DMS79 treated with DMSO at 0.1 percent for 48 hours (cell line): Measurements from ENCODE around the gene ZNF423.

Source experiments
- DNase-seq: peaks from one replicate; lab custom pipeline; 2025; lab: John Stamatoyannopoulos, UW

The ZNF423 gene

DNA sequence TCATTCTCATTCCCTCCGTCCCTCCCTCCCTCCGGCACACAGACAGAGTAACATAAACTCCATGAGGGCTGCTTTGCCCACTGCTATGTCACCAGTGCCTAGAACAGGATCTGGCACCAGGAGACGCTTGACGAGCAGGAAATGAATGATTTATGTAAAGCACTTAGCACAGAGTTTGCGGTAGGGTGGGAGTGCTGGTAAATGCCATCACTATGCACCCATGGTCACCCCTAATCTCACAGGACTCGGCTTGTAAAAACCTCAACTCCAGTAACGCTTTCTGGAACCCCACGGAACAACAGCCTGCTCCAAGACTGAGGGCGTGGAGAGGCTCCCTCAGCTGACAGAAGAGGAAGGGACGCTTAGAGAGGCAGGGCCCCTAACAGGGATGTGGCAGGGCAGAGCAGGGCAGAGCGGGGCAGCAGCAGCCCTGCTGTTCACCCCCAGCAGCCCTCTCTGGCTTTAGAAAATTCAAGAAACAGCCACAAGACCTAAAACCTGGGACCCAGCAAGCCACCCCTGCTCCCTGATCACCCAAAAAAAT lies 325.4 kb downstream of the ZNF423 start:
- DNase-seq = no peak

DNA sequence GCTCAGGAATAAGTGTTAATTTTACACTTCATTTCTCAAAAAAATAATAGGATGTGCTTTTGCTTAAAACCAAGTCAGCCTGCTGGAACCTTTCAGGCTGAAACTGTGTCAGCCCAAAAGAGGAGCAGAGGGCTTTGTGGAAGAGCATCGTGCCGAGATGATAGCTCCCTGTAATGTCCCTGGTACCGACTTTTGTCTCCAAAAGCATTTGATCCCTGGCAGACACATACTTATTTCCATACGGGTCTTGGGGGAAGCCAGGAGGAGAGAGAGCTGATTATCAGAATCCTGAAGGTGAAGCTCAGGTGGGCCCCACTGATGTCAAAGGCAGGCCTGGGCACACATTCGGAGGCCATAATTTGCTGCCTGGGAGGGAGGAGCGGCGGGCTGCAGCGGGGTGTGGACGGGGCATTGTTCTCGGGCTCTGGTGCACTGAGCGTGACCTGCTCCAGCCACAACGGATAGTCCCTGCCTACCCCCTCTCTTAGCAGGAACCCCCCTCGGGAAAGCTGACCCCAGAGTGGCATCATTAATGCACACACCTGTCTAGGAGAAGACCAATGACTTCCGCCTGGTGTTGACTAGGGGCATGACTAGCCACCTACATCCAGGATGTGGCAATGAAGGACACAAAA lies 326.4 kb downstream of the ZNF423 start:
- DNase-seq = no peak

DNA sequence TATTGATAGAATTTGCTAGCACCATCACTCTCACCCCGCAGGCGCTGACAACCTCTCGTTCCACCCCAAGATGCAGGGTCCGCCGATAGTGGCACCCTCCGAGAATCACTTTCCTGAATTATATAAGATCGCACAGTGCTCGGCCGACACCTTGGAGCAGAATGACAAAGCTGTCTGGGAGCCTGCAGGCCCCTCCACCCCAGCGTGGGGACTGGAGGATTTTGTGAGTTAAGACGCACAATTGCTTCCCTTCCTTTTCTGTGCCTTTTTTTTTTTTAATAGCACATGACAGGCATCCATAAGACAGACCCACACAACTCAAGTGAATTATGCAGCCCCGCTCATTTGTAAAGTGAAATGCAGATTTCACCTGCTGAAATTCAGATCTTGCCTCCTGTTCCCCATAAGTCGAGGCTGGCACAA lies 327.0 kb downstream of the ZNF423 start:
- DNase-seq = no peak

DNA sequence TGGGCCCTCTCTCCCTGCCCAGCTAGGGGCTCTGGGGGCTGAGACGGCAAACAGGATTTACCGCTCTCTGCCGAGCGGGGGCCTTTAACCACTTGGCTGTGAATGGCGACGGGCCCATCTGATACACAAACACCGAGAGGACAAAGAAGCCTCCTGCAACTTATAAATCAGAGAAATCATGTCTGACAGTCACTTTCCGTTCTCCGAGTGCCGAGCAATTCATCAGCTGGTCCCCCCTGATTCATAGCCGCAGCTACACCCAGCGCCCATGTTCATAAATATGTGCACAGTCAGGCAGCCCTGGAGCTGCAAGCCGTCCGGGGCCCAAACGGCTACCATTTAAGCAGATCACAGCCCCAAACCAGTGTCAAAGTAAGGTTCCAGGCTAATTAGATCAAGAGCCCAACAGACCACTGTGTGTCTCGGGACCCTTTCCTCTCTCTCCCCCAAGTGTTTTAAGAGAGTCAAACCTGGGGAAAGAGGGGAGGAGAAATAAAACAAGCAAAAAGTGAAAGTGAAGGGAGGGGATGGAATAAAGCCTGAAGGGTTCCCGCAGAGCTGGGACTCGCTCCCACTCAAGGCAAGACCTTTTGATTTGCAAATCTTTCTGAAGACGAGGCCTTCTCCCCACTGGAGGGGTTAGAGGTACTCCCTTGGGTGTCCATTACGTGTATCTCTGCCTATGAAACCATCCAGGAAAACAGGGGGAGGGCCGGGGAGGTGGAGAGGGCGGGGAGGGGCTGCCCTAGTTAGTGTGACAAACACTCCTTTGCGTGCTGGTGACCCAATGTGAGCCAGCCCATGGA lies 327.6 kb downstream of the ZNF423 start:
- DNase-seq = no peak

DNA sequence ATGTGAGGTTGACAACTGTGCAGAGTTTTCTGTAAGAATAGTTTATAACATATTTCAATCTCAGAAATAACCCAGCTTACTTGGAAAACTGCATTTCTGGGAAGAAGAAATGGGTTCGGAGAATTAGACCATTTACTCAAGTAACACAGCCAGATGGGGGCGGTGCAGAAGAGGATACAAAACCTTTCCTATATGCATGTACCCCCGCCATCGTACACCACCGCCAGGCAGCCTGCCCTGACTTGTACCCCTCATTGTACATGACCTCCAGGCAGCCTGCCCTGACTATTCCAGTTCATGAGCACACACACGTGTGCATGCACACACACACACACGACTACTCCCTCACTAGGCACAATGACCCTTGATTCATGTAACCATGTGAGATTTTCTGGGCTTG lies 328.3 kb downstream of the ZNF423 start:
- no peak for DNase-seq

DNA sequence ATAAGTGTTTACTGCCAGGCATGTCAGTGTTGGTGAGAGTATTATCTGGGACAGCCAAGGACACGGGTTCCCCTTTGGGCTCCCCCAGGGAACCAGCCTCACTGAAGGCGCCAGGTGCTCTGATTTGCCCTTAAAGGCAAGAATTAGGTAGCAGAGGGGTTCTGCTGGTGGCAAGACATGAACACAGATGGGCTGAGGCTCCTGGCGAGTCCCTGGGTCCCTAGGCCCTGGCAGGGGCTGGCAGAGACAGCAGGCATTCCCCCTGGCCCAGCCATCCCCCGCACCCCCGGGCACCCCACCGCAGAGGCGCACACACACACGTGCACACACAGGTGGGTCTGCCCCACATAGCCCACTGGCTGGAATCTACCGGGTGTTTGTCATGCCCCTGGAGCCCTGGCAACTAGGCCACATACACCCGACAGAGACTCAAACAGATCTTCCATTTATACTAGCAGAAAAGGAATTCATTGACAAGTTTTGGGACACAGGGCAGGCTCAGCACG lies 329.0 kb downstream of the ZNF423 start:
- no peak for DNase-seq

DNA sequence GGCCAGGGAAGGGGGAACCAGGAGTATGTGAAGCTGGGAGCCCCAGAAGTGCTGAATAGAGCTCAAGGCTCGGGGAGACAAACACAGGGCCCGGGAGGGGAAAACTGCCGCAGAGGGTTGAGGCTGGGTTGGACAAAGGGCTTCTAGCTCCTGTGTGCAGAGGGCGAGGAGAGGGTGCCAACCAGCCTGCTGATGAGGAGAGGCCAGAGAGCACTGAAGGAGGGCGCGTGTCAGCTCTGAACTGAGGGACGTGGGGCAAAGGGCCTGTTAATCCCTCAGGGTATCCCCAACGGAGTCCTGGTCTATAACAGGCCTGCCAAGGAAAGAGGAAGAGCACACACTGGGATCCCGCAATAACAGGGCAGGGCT lies 331.0 kb downstream of the ZNF423 start:
- no peak for DNase-seq

DNA sequence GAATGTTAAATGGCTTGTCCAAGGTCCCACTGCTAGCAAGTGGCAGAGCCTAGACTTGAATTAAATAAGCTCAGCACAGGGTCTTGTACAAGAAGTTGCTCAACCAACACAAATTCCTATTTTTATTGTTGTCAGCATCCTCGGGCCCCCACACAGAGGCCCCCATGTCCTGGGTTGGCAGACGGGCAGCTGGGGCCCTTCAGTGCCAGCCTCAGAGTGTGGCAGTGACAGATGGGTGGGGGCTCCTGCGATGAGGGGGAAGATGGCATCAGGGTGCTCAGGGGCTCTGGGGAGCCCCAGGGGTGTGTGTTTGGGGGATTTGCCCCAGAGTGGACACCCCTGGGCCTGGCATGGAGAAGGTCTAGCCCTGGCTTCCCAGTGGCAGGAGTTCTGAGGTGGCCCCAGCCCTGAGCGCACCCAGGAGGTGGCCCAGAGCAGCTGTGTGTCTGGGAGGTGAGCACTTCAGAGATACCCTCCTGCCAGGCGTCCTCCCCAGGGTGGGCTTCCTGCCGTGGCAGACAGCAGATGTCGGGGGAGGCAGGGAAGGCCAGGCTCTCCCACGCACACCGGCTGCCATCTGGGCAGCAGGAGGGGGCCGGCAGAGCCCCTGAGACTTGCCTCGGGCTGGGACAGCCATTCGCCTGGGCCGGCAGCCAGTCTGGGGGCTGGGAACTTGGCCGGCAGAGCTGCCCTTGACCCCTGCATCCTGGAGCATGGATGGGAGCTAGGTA lies 331.5 kb downstream of the ZNF423 start:
- DNase-seq = no peak

DNA sequence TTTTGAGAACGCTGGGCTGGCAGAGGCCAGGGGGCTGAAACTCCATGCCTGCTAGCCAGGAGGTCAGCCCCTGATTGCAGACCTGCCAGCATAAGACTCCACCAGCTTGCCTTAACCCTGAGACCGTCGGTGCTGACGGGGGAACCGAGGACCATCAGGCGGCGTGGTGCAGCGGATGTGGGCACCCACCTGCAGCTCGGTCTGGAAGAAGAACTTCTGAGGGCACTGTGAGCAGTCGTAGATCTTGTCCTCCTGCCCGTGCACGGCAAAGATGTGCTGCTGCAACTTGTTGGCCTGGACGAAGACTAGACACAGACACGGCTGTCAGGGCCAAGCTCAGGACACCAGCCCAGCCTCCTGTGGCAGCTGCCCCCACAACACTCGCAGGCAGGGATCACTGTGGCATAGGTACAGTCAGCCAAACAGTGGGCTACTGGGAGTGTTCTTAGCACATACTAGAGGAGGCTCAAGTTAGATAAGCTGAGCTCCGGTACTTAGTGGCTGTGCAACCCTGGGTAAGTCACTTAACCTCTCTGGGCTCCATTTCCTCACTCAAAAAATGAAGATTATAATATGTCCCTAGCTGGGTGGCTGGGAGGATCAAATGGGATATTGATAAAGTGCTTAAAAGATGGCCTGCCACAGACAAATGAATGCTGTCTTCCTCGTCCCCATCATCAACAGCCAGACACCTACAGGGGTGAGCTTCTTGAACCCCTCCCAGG lies 332.3 kb downstream of the ZNF423 start:
- DNase-seq = no peak

DNA sequence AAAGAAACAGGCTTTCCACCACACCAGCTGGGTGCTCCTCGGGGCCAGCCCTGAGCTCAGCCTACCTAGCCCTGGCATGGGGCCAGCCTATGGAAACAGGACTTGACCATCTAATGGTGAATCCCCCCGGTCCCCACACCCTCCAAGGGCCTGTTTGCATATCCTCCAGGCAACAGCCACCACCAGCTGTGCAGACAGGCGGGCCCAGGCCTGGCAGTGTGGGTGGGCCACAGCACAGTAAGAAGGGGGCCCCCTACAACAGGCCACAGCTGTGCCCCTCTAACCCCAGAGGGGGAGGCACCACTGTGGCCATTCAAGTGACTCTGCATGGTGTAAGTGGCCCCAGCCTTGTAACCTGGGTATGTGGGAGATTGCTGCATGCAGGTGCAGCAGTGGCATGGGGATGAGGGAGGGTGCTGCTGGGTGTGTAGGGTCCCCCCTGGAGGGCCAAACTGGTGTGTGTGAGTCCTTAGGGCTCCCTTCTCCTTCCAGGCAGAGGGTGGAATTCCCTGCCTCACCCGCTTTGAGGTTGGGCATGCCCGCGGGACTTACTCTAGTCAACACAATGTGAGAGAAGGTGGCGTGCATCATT lies 334.1 kb downstream of the ZNF423 start:
- DNase-seq = no peak

DNA sequence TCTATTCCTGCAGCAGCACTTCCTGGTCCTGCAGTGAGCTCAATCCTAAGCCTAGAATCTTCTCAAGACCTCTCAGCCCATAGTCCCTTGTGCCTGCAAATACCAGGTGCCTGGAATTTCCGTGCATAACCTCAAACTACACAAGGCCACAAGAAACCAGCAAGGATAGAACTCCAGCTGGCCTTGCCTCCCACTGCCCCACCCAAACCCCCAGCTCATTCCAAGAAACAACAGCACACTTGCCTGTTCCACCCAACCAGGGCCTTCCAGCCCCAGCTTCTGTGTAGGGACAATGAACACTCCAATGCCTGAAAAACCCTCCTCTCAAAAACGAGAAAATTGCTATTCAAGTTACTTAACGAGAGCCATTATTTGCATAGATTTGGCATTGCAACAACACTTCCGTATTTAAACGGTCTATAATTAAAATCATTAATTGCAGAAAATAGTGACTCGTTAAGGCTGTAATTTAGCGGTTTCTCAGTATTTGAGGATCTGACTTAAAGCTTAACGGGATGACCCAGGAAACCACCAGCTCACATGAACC lies 335.3 kb downstream of the ZNF423 start:
- no peak for DNase-seq

DNA sequence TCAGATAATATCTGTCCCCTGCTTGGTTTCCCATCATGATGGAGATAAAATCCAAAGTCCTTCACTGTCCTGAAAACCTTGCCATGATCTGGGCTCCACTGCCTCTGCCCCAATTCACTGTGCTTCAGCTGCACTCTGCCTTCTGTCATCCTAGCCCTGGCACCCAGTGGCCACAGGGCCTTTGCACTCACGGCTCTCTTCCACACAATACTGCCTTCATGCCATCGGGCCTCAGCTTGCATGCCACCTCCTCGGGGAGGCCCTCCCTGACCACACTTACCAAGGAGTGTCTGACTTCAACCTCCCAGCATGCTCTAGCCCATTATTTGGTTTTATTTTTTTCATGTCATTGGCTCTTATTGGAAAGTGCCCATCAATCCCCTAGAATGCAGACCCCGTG lies 336.2 kb downstream of the ZNF423 start:
- no peak for DNase-seq

DNA sequence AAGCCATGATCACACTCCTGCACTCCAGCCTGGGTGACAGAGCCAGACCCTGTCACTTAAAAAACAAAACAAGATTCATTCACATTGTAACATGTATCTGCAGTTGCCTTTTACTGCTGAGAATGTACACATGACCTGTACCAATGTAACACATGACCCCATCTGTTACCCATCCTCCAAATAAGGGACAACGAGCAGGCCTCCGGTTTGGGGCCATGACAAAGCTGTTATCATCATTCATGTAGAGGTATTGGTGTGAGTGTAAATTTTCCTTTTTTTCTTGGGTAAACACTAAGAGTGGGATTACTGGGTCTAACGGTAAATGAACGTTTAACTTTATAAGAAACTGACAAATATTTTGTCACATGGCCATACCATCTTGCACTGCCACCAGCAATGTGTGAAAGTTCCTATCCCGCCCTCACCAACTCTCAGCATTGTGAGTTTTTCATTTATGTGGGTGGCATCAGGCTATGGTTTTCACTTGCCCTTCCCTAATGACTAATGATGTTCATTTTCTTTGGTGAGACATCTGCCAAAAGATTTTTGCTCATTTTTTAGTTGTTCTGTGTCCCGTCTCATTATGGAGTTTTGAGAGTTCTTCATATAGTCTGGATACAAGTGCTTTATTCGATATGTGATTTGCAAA lies 336.8 kb downstream of the ZNF423 start:
- DNase-seq = no peak

DNA sequence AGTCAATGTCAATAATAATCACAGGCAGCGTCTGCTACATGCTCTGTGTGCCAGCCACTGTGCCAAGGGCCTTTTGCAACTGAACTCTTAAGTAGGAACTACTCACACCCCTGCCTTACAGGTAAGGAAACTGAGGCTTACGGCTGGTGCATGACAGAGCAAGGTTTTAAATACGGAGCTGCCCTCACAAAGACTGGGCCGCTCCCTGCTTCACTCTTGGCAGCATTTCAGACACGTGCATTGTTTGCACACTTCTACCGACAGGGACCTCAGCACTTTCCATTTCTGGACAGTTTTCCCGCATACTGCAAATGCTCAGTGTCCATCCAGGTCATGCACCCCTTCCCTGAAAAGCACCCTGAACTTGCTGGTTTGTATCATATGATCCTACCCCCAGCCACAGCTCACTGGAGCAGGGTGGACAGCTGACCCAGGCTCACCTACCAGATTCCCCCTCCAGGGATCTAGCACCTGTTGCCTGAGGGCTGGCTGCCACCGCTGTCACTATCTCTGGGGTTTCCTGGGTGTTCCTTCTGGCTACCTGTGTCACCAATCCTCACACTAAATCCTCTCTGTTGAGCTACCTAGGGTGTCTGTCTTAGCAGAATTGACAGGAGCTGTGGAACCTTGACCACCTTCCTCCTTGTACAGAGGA lies 339.4 kb downstream of the ZNF423 start:
- no peak for DNase-seq

DNA sequence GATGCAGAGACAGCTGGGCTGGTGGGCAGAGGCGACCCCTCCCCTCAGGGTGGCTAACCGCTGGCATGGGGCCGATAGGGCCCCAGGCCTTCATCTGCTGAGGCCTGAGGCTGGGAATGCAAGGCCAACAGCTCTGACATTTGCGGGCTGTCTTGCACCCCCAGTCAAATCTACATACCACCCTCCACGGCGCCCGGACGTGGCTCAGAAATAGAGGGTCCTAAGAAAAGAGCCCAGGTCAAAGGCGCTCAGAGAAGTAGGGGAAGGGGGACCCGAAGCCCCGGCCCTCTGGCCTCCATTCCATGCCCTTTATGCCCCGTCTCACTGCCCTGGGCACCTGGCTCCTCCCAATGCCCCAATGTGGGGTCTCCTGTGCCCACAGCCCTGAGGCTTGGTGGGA lies 340.1 kb downstream of the ZNF423 start:
- no peak for DNase-seq

DNA sequence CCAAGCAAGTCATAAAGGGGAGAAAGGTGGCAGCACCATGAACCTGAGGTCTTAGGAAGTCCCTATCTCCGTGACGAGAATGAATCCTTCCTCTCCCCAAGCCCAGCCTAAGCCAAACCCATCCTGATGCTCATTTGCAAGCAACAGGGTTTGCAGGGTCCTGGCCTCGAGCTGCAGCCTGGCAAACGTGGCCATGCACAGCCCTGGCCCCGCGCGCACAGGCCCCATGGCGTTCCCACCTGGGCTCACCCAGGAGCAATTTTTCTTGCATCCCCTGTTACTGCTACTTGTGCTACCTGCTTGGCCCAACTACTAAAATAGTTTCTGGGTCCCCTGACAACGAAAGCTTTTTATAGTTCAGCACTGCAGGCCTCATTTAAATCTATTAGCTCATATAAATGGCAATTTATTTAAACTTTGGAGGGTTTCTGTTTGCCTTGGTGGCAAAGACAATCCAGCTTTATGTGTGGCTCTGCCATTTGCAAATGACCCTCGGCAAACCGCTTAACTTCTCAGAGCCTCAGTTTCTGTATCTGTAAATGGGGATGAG lies 340.8 kb downstream of the ZNF423 start:
- no peak for DNase-seq

DNA sequence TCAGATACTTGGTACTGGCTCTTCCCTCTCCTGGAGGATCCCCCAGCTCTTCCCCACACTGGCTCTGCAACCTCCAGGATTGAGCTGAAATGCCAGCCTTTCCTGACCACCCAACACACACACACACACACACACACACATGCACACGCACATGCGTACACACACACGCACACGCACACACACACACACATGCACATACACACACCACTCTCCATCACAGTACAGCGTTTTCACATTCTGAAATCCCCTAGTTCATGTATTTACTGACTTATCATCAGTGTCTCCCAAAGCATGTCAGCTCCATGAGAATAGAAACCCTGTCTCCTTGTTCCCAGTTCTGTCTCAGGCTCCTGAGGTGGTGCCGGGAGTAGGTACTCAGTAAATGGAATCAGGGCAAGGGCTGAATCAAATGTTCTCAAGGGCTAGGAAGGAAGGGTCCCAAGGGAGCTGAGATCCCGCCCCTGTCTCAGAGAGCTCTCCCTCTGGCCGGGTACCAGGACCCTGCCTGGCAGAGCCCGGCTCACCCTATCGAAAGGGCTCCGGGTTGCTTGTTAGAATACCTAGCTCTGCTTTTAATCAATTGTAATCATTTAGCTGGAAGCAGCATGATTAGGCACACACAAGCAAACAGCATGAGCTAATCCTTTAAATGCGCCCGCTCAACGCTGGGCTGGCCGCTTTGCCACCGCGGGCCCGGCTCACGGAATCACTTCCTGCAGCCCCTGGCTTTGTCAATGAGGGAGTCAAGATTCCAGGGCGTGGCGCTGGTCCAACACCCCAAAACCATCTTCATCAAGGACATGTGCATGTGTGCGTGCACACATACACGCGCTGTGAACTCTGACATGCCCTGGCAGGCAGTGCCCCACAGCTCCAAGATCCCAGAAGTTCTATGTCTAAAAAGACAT lies 341.6 kb downstream of the ZNF423 start:
- DNase-seq = no peak

DNA sequence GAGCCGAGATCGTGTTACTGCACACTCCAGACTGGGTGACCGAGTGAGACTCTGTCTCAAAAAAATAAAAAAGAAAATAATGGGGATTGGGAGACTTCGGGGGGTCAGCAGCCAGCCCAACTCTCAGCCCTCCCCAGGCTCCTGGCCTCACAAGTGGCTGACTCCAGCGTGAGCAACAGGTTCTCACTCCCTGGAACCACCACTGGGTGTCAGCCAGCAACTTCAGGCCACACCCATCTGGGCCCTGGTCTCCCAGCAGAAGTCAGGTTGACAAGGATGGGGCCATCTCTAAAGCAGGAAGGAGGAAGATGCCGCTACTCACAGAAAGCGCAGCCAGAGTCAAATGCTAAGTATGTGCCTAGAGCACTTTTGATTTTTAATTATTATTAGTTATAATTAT lies 342.9 kb downstream of the ZNF423 start:
- DNase-seq = no peak
